ENCODE measurements around the gene USP53. TPM values are rescaled to one million over a fixed set of nuclear protein-coding genes. Genes with fewer than 3 reads are reported as not detected.
A peak's percentile ranks its signal among the peaks of the same experiment; 100 is the strongest.

The USP53 gene
- total and polyA plus RNA-seq, 2 of the 13 experiments (the other 11 are each of a cell fraction or from before 2014, with no cell fraction given) = 5.3 to 8.1 TPM

DNA sequence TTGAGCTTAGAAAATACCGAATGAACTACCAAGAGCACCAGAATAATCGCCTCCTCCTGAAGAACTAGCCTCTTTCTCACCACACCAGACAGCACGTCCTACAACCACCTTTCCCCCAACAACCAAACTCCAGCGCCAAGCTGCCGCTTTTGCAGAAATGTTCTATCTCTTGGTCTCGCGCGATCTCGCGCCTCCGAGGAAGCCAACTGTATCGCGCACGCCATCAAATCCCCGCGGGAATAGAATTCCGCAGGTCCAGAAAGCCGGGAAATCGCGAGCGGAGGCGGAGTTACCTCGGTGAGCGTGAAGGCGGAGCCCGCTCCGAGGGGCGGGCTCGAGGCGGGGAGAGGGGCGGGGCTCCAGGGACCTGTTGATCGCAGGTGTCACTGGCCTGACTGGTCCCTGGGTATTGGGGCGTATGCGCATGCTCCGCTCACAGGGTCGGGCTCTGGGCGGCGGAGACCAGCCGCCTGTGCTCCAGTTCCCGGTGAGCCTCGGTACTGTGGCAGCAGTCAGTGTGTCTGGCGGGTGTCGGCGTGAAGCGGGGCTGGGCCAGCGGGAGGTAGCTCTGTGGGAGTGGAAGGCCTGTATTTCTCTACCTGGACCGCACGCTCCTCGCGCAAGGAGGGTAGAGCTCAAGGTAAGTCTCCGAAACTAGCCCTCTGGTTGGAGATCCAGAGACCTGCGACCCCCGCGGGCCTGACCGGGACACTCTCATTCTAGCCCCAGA lies at the start of gene USP53 (continued):
- TF ChIP-seq, protein P1, sequence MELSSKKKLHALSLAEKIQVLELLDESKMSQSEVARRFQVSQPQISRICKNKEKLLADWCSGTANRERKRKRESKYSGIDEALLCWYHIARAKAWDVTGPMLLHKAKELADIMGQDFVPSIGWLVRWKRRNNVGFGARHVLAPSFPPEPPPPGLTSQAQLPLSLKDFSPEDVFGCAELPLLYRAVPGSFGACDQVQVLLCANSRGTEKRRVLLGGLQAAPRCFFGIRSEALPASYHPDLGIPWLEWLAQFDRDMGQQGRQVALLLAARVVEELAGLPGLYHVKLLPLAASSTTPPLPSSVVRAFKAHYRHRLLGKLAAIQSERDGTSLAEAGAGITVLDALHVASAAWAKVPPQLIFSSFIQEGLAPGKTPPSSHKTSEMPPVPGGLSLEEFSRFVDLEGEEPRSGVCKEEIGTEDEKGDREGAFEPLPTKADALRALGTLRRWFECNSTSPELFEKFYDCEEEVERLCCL (CRISPR knock-in tag; IDR thresholded peaks at IDR 0.05; ENCODE audit: borderline replicate concordance) = no peak; the same call in 1 of the 2 replicates
- TF ChIP-seq ZNF317 (CRISPR knock-in tag; IDR thresholded peaks at IDR 0.05) (peak; percentile 73; the same call in 1 of the 2 replicates), HNF4A (CRISPR knock-in tag; IDR thresholded peaks at IDR 0.05) (no peak), ELF3 (CRISPR knock-in tag; IDR thresholded peaks at IDR 0.05) (no peak; the same call in 1 of the 2 replicates), ARID2 (CRISPR knock-in tag; IDR thresholded peaks at IDR 0.05; ENCODE audit: borderline replicate concordance) (no peak), ZNF460 (CRISPR knock-in tag; IDR thresholded peaks at IDR 0.05; ENCODE audit: borderline replicate concordance) (no peak), KDM1A (CRISPR knock-in tag; IDR thresholded peaks at IDR 0.05) (no peak), MEIS2 (CRISPR knock-in tag; IDR thresholded peaks at IDR 0.05) (no peak), ZNF879 (CRISPR knock-in tag; IDR thresholded peaks at IDR 0.05) (no peak), ZNF34 (CRISPR knock-in tag; IDR thresholded peaks at IDR 0.05; ENCODE audit: borderline replicate concordance) (peak; percentile 78; the same call in 1 of the 2 replicates), NR2F1 (CRISPR knock-in tag; IDR thresholded peaks at IDR 0.05) (peak in 1 of 2 experiments; percentile 53; a peak in 2 of 4 replicates), DNMT1 (CRISPR knock-in tag; IDR thresholded peaks at IDR 0.05) (no peak), ZSCAN20 (CRISPR knock-in tag; IDR thresholded peaks at IDR 0.05; ENCODE audit: borderline replicate concordance) (no peak), HIVEP1 (CRISPR knock-in tag; IDR thresholded peaks at IDR 0.05) (0 out of 2 replicates have a peak, but pooled peaks have one; percentile 15), NR1H2 (CRISPR knock-in tag; IDR thresholded peaks at IDR 0.05; ENCODE audit: borderline replicate concordance, low read depth) (peak; percentile 46; the same call in 1 of the 2 replicates), ZNF260 (CRISPR knock-in tag; IDR thresholded peaks at IDR 0.05; ENCODE audit: borderline replicate concordance, low read depth) (no peak), CREB1 (IDR thresholded peaks at IDR 0.05) (no peak), CREB1 (CRISPR knock-in tag; IDR thresholded peaks at IDR 0.05) (peak; percentile 49; the same call in 1 of the 2 replicates)
- TF ChIP-seq, protein P2, sequence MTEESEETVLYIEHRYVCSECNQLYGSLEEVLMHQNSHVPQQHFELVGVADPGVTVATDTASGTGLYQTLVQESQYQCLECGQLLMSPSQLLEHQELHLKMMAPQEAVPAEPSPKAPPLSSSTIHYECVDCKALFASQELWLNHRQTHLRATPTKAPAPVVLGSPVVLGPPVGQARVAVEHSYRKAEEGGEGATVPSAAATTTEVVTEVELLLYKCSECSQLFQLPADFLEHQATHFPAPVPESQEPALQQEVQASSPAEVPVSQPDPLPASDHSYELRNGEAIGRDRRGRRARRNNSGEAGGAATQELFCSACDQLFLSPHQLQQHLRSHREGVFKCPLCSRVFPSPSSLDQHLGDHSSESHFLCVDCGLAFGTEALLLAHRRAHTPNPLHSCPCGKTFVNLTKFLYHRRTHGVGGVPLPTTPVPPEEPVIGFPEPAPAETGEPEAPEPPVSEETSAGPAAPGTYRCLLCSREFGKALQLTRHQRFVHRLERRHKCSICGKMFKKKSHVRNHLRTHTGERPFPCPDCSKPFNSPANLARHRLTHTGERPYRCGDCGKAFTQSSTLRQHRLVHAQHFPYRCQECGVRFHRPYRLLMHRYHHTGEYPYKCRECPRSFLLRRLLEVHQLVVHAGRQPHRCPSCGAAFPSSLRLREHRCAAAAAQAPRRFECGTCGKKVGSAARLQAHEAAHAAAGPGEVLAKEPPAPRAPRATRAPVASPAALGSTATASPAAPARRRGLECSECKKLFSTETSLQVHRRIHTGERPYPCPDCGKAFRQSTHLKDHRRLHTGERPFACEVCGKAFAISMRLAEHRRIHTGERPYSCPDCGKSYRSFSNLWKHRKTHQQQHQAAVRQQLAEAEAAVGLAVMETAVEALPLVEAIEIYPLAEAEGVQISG (CRISPR knock-in tag; IDR thresholded peaks at IDR 0.05) = peak; percentile 76
- TF ChIP-seq, protein P3, sequence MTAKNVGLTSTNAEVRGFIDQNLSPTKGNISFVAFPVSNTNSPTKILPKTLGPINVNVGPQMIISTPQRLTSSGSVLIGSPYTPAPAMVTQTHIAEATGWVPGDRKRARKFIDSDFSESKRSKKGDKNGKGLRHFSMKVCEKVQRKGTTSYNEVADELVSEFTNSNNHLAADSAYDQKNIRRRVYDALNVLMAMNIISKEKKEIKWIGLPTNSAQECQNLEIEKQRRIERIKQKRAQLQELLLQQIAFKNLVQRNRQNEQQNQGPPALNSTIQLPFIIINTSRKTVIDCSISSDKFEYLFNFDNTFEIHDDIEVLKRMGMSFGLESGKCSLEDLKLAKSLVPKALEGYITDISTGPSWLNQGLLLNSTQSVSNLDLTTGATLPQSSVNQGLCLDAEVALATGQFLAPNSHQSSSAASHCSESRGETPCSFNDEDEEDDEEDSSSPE (CRISPR knock-in tag; IDR thresholded peaks at IDR 0.05) = peak; percentile 90
- TF ChIP-seq, protein P4, sequence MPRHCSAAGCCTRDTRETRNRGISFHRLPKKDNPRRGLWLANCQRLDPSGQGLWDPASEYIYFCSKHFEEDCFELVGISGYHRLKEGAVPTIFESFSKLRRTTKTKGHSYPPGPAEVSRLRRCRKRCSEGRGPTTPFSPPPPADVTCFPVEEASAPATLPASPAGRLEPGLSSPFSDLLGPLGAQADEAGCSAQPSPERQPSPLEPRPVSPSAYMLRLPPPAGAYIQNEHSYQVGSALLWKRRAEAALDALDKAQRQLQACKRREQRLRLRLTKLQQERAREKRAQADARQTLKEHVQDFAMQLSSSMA (CRISPR knock-in tag; IDR thresholded peaks at IDR 0.05) = no peak
- TF ChIP-seq, protein P5, sequence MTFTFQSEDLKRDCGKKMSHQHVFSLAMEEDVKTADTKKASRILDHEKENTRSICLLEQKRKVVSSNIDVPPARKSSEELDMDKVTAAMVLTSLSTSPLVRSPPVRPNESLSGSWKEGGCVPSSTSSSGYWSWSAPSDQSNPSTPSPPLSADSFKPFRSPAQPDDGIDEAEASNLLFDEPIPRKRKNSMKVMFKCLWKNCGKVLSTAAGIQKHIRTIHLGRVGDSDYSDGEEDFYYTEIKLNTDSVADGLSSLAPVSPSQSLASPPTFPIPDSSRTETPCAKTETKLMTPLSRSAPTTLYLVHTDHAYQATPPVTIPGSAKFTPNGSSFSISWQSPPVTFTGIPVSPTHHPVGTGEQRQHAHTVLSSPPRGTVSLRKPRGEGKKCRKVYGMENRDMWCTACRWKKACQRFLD (CRISPR knock-in tag; IDR thresholded peaks at IDR 0.05; ENCODE audit: borderline replicate concordance) = peak; percentile 67; the same call in 1 of the 2 replicates
